K562 (cell line): Measurements from ENCODE around the gene ZNF584. TPM values are rescaled to one million over a fixed set of nuclear protein-coding genes. Genes with fewer than 3 reads are reported as not detected.
A peak's percentile ranks its signal among the peaks of the same experiment; 100 is the strongest.

Experiments used
- ETS2 ChIP-seq: IDR thresholded peaks from 2 replicates; pipeline ENCODE4 v1.6.1; 2016; ENCODE audit warnings: borderline replicate concordance, missing genetic modification characterization, mild to moderate bottlenecking, moderate library complexity, missing compliant biosample characterization; ENCODE audit not compliant: poor library complexity, severe bottlenecking
- FOXJ2 ChIP-seq: fragments of 200-800 bp; sonication (Bioruptor generic); IDR thresholded peaks from 2 replicates; pipeline ENCODE4 v1.6.1; 2016; ENCODE audit warnings: missing genetic modification characterization, missing compliant biosample characterization
- HDAC2 ChIP-seq: fragments of 450-650 bp; IDR thresholded peaks from 2 replicates; pipeline ENCODE4 v1.6.1; 2016; ENCODE audit warnings: mild to moderate bottlenecking
- HES1 ChIP-seq: fragments of 450-650 bp; IDR thresholded peaks from 2 replicates; pipeline ENCODE4 v1.6.1; 2016; ENCODE audit warnings: low read depth, mild to moderate bottlenecking, moderate library complexity
- HINFP ChIP-seq: fragments of 450-650 bp; conservative IDR thresholded peaks from 2 replicates; pipeline ENCODE4 v1.6.1; 2016; ENCODE audit warnings: missing genetic modification characterization, low read depth, mild to moderate bottlenecking, control low read depth, missing compliant biosample characterization
- MAFK ChIP-seq: IDR thresholded peaks from 2 replicates; pipeline ENCODE4 v1.6.1; 2011; ENCODE audit warnings: low read length, improper control_type of control experiment
- MAX ChIP-seq: sonication (generic); formaldehyde crosslinking; IDR thresholded peaks from 2 replicates; pipeline ENCODE4 v1.9.0; 2022; ENCODE audit warnings: mild to moderate bottlenecking, missing genetic modification reagents
- MEF2D ChIP-seq: conservative IDR thresholded peaks from 2 replicates; pipeline ENCODE4 v1.6.1; 2016; ENCODE audit warnings: low read depth, missing genetic modification characterization, missing compliant biosample characterization
- NR2C2 ChIP-seq, 2 experiments: fragments of 200-800 bp in 1 of 2; sonication (Bioruptor generic) in 1 of 2; sonication (generic) in 1 of 2; formaldehyde crosslinking in 1 of 2; IDR thresholded peaks; 2 replicates each; pipeline versions ENCODE4 v1.6.1 to v1.8.0; 2016 to 2022; ENCODE audit warnings: mild to moderate bottlenecking in 1 of 2, missing compliant biosample characterization in 1 of 2, missing genetic modification characterization in 1 of 2, missing genetic modification reagents in 1 of 2
- NR2F6 ChIP-seq: fragments of 450-650 bp; formaldehyde crosslinking; IDR thresholded peaks from 2 replicates; pipeline ENCODE4 v1.4.0; 2020; ENCODE audit warnings: mild to moderate bottlenecking
- RNF2 ChIP-seq: sonication (generic); IDR thresholded peaks from 2 replicates; pipeline ENCODE4 v1.6.1; 2016
- STAT5A ChIP-seq: IDR thresholded peaks from 2 replicates; pipeline ENCODE4 v1.6.1; 2012; ENCODE audit warnings: low read length, inconsistent platforms, borderline replicate concordance
- ZC3H4 ChIP-seq: sonication (generic); formaldehyde crosslinking; IDR thresholded peaks from 2 replicates; pipeline ENCODE4 v1.9.0; 2021; ENCODE audit warnings: missing genetic modification reagents, borderline replicate concordance
- ZNF592 ChIP-seq: fragments of 450-650 bp; IDR thresholded peaks from 2 replicates; pipeline ENCODE4 v1.6.1; 2017; ENCODE audit warnings: antibody characterized with exemption, mild to moderate bottlenecking
- polyA plus RNA-seq, 8 experiments: library from polyadenylated mRNA; depleted of rRNA in 4 of 8; stranded (reverse) in 5 of 8; unstranded in 3 of 8; fragments of >200 nt; fragmentation: Nextera tagmentation in 2 of 8; fragmentation: Illumina TruSeq in 1 of 8; extraction: Ambion mirVana in 2 of 8; extraction: Trizol in 1 of 8; gene quantifications; 2 replicates each; pipeline versions ENCODE4 v1.2.1 to v1.2.3, GENCODE V29; 2011 to 2014; ENCODE audit warnings: inconsistent platforms in 1 of 8, missing spikeins in 1 of 8
- total RNA-seq, 7 experiments: library from RNA; depleted of rRNA in 6 of 7; stranded (reverse); fragments of >200 nt in 6 of 7; fragmentation: Illumina TruSeq in 2 of 7; extraction: Trizol in 2 of 7; gene quantifications; 2 replicates each; pipeline versions ENCODE4 v1.2.1 to v1.2.3, GENCODE V29; 2011 to 2021; ENCODE audit warnings: low replicate concordance in 1 of 7
- TF ChIP-seq, protein P1 (sequence below), 2 experiments: IDR thresholded peaks; 2 replicates each; pipeline ENCODE4 v1.6.1; 2011; ENCODE audit warnings: borderline replicate concordance in 1 of 2, control low read depth in 1 of 2, low read depth in 1 of 2, low read length in 1 of 2, mild to moderate bottlenecking in 1 of 2, mixed read lengths in 1 of 2, moderate library complexity in 1 of 2; ENCODE audit not compliant: insufficient read depth in 1 of 2, insufficient read length in 1 of 2, poor library complexity in 1 of 2, severe bottlenecking in 1 of 2; ENCODE audit errors: extremely low read depth in 1 of 2
- TF ChIP-seq, protein P2 (sequence below): fragments of 450-650 bp; formaldehyde crosslinking; IDR thresholded peaks from 2 replicates; pipeline ENCODE4 v1.4.0; 2022; ENCODE audit warnings: missing genetic modification characterization

The ZNF584 gene
- total and polyA plus RNA-seq, 9 of the 15 experiments (the other 6 are each of a cell fraction or from before 2014, with no cell fraction given) = 5.8 to 43.4 (median 24.6) TPM

DNA sequence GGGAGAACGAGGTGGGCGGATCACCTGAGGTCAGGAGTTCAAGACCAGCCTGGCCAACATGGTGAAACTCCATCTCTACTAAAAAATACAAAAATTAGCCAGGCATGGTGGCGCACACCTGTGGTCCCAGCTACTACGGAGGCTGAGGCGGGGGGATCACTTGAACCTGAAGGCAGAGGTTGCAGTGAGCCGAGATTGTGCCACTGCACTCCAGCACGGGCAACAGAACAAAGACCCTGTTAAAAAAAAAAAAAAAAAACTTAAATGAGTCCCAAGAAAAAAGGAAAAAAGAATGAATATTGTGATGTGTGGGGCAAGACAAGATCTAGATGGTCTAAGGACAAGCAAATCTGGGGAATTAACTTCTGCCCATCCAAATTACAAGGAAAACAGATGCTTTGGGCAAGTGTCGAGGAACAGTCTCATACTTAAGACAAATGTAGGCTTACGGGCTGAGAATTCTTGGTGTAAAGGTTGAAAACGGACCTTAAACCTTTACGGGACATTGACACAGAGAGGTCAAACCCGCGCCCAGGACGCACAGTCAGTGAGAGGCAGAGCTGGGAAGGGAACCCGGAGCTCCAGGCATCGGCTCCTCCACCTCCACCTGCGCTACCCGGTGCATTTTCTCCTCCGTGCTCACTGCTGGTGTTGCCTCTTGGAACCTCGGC lies 57.8 kb downstream of the ZNF584 start (continued):
- TF ChIP-seq, protein P1, sequence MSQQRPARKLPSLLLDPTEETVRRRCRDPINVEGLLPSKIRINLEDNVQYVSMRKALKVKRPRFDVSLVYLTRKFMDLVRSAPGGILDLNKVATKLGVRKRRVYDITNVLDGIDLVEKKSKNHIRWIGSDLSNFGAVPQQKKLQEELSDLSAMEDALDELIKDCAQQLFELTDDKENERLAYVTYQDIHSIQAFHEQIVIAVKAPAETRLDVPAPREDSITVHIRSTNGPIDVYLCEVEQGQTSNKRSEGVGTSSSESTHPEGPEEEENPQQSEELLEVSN (IDR thresholded peaks at IDR 0.05; ENCODE audit: borderline replicate concordance in 1 of 2, extremely low read depth in 1 of 2, insufficient read depth in 1 of 2, insufficient read length in 1 of 2, low read depth in 1 of 2, low read length in 1 of 2, poor library complexity in 1 of 2, severe bottlenecking in 1 of 2) = no peak
- no peak for TF ChIP-seq HDAC2
- no peak for TF ChIP-seq ZNF592
- TF ChIP-seq MAFK = no peak
- no peak for TF ChIP-seq NR2C2 (CRISPR knock-in tag; IDR thresholded peaks at IDR 0.05)
- TF ChIP-seq NR2C2 (tag; IDR thresholded peaks at IDR 0.05) = no peak
- TF ChIP-seq MAX = no peak
- TF ChIP-seq HES1 = no peak
- TF ChIP-seq, protein P2, sequence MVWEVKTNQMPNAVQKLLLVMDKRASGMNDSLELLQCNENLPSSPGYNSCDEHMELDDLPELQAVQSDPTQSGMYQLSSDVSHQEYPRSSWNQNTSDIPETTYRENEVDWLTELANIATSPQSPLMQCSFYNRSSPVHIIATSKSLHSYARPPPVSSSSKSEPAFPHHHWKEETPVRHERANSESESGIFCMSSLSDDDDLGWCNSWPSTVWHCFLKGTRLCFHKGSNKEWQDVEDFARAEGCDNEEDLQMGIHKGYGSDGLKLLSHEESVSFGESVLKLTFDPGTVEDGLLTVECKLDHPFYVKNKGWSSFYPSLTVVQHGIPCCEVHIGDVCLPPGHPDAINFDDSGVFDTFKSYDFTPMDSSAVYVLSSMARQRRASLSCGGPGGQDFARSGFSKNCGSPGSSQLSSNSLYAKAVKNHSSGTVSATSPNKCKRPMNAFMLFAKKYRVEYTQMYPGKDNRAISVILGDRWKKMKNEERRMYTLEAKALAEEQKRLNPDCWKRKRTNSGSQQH (CRISPR knock-in tag) = no peak
- 0 out of 2 replicates have a peak, but pooled peaks have one; percentile 38 for TF ChIP-seq NR2F6
- no peak for TF ChIP-seq RNF2
- no peak for TF ChIP-seq ETS2 (tag)
- TF ChIP-seq MEF2D (tag) = 0 out of 2 replicates have a peak, but pooled peaks have one; percentile 31
- TF ChIP-seq ZC3H4 (CRISPR knock-in tag) = no peak
- no peak for TF ChIP-seq FOXJ2 (tag)
- no peak for TF ChIP-seq STAT5A
- no peak for TF ChIP-seq HINFP (tag)
